LoVo (cell line): ENCODE measurements around the gene AOPEP.

Experiments used
- DNase-seq: peaks from one replicate; pipeline ENCODE4 v3.0.0-alpha.2; 2016; ENCODE audit warnings: low spot score

Gene AOPEP

GRCh38 chr9:94918038-94918753 lies 191.7 kb downstream of the AOPEP start:
- peak; percentile 62 for DNase-seq

DNA sequence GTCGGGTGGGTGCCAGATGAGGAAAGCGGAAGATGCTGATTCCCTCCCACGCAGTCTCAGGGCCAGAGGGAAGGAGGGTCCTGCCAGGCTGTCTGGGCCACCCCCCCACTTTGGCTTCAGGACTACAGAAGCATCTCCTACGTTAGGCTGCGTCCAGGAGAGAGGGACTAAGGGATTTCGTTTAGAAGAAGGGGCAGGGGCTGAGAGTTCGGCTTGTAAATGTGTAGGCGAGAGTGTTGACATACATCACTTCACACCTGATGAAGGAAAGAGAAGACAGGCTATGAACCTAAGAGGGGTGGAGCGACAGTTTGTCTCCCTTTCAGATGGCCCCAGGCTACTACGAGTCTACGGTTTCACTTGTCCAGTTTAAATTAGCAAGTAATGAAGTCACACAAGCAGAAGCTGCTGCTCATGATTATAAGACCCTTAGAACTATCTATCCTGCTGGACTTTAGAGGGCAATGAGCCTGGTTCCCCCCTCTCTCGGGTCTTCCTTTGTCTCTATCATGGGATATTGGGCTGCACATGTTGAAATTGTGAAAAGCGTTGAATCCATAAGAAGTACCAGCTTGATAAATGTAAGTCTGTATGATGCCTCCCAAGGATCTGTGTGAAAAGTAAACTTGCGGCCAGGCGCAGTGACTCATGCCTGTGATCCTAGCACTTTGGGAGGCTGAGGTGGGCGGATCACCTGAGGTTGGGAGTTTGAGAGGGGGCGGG lies 193.0 kb downstream of the AOPEP start:
- DNase-seq = no peak

GRCh38 chr9:94920420-94921091 lies 194.1 kb downstream of the AOPEP start:
- DNase-seq = no peak

- DNase-seq = no peak
Observed at GRCh38 chr9:94921092-94921471, 194.6 kb downstream of the AOPEP start.

- no peak for DNase-seq
Observed at GRCh38 chr9:94921656-94922055, 195.2 kb downstream of the AOPEP start.

GRCh38 chr9:94922098-94922607 lies 195.7 kb downstream of the AOPEP start:
- DNase-seq = peak; percentile 63

DNA sequence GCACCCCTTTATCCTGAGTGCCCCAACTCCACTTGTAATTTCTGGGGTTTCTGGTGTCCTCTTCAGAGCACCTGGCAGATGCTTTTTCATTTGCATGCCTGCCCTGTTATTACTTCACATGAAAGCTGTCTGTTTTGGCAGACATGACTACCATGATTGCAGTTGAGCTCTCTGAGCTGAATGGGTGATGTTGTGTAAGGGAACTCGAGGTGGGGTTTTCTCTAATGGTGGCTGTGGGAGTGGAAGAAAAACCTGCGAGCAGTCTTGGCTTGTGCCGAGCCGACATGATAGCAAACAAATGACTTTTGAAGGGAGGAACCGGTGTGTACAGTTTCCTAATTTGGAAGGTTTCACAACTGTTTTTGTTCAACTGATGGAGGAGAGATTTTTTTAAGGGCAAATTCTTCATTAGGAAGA lies 196.2 kb downstream of the AOPEP start:
- no peak for DNase-seq

DNA sequence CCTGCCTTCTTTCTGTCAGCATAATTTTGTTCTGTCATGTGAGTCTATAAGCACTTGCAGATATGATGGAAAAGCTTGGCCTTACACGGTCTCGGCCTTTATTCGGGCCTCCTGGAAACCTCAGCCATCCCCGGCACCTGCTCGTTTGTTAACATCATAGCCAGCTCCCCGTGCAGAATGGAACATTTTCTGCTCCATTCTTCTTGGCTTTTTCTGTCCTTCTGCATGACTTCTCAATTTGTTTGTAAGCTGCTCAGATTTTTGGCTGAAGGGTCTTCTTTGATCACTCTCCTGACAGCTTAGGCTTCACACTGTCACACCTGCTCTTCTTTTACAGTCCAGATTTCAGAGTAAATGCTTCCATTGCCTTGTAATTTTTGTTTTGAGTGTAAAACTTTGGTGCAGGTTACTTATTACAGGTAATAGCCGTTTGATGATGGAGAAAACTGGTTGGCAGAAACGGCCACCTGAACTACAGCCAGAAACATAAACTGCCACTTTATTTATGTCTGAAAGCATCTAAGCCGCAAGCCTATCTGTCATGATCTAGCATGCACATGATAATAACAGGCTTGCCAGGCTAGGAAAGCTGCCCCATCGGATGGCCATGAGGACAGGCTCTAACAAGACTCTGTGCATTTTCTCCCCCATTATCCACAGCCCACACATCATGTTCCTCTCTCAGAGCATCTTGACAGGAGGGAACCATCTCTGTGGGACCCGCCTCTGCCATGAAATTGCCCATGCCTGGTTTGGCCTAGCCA lies 197.0 kb downstream of the AOPEP start:
- DNase-seq = no peak

DNA sequence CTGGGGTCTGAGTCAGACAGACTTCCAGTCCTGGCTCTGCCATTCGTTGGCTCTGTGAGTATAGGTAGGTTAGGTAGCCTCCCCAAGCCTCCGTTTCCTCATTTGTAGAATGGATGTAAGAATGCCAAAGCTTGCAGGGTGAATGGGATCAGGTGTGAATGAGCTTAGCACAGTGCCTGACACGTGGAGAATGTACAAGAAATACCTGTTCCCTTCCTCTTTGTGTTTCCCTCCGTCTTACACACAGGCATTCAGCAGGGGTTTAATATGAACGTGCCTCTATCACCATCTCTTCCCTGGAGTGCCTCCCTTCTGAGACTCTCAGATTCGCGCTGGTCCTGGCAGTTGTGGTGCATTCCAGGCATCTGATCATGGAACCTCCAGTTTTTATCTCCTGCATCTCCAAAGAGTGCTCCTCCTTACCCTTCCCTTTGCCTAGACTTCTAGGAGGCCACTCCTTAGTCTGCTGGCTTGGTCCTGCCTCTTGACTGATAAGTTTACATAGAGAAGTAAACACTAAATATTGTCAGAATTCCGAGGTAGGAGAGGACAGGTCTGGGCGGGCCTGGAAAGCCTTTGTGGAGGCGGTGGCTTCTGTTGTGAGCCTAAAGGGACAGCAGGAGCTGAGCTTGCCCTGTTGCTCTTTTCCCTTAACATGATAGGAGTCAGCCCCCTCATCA lies 199.4 kb downstream of the AOPEP start:
- no peak for DNase-seq

DNA sequence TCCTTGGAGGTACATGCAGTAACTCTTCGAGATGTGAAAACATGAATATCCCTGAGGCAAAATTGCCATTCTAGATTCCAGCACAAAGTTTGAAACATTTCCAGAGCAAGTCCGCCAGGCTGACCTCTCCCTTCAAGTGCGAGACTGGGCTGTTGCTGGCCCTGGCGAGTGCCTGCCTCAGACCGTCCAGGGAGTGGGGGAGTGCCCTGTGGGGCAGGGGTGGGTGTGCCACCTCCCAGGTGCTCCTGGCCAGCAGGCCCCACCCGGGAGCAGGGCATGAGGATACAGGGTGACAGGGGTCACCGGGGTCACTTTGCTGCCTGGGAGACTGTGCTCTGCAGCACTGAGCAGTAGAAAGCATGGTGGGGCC lies 199.9 kb downstream of the AOPEP start:
- DNase-seq = no peak

GRCh38 chr9:94927048-94927761 lies 200.7 kb downstream of the AOPEP start:
- no peak for DNase-seq

DNA sequence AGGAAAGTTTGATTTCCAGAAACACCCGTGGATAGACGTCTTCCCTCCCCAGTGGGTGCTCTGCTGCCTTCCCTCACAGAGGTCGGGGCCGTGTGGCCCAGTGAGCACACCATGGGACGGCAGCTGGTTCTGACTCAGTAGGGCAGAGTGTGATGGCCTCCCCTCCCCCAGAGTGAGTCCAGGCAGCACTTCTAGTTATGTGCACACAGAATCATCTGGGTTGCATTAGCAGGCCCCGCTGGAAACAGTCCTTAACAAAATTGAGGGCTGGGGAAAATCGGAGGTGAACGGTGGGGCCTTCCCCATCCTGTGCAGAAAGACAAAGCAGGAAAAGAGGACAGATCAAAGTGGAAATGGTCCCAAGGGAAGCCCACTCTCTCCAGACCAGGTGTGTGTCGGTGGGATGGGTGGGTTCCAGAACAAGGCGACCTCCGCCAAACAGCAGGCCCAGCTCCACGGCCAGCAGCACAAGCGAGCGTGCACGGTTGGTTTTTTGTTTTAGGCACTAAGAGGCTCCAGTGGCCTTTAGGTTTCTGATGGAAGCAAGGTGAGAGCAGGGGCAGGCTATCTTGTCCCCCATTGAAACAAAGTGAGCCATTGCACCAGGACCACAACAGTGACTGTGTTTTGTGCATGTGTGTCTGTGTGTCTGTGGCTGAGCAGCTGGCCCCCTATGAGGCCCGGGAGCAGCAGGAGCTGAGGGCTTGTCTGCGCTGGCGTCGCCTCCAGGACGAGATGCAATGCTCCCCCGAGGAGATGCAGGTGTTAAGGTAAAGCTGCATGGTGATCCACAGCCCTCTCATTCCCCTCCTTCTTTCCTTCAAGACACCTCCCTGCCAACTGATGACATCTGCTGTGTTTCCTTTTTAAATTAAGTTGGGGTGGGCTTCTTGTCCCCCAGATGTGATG lies 201.5 kb downstream of the AOPEP start:
- DNase-seq = no peak

- no peak for DNase-seq
Observed at GRCh38 chr9:94928691-94929368, 202.3 kb downstream of the AOPEP start.

DNA sequence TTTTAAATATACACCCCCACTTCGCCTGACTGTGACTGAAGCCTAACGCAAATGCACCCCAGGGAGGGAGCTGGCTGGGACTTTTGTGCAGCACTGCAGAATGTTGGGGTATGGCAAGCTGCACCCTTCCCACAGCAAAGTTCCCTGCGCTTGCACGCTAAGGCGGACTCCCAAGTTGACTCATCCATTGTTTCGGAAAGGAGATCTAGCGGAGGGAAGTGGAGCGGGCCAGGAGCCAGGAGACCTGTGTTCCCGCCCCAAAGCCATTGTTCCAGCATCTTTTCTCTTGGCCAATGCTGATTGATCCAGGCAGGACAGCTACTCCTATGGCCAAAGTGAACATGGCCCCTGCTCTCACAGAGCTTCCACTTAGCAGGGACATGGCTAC lies 202.9 kb downstream of the AOPEP start:
- no peak for DNase-seq

DNA sequence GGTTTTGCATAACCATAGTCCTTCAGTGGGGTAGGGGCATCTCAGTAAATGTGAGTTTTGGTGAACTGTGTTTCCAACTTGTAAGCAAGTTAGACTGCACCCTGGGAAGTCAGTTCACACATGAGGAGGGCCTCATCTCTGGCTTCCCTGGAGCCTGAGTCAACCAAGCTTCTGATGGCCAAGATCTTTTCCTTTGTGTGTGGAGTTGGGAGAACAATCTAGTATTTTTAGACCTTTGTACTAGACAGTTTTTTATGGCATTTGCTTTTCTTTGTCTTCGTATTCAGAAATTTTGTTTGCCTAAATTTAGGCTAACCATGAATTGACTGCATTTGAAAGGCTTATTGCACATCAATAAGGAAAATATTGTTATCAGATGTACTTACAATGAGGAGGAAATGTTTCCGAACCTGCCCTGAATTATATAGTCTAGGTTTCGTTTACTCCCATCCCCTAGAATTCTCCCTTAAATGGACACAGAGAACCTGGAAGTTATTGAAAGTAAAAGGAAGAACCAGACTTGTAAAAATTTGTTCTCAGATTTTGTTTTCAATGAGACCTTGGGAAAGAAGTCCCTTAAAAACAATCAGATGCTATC lies 204.6 kb downstream of the AOPEP start:
- no peak for DNase-seq

- DNase-seq = no peak
Observed at GRCh38 chr9:94931740-94932139, 205.2 kb downstream of the AOPEP start.

DNA sequence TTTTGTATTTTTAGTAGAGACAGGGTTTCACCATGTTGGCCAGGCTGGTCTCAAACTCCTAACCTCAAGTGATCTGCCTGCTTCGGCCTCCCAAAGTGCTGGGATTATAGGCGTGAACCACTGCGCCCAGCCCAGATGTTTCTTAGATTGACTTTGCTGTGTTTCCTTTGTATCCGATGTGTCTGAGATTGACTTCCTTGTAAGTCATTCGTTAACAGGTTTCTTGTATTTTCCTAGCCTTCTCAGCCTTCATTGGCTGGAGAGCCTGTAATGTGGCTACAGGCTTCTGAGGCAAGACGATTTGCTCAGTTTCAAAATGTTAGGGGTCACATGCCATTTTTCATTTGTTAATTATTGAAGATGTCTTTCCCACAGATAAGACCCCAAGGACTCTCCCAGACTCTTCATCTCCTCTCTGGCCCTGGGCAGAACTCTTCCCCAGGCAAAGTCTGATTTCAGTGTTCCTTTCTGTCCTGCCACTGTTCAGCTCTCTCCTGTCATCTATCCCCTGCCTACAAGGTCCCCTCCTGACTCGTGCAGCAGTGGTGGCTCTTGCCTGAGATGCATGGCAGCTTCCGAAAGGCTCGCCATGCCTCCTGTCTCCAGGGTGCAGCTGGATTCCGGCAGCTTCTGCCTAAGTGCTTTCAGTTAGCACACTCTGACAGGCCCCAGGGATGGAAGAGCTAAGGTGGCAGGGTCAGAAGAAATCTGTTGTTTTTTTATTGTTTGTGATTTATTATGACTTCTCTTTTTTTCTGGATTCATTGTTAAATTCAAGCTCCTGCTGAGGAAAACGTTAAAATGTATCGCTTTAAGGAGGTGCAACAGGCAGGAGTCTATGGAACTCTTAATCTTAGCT lies 206.4 kb downstream of the AOPEP start:
- DNase-seq = no peak

DNA sequence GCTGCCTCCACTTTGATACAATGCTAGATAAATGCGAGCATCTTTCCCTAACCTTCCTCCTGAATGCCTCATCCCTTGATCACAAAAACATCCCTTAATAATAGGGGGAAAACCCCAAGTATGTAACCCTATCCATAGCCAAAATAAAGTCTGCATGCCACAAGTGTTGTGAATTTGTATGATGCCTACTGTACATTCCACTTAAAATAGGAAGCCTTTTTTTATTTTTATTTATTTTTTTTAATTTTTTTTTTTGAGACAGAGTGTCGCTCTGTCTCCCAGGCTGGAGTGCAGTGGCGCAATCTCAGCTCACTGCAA lies 207.0 kb downstream of the AOPEP start:
- DNase-seq = no peak
